ENCODE results near the gene POLD2.

POLD2 gene

DNA sequence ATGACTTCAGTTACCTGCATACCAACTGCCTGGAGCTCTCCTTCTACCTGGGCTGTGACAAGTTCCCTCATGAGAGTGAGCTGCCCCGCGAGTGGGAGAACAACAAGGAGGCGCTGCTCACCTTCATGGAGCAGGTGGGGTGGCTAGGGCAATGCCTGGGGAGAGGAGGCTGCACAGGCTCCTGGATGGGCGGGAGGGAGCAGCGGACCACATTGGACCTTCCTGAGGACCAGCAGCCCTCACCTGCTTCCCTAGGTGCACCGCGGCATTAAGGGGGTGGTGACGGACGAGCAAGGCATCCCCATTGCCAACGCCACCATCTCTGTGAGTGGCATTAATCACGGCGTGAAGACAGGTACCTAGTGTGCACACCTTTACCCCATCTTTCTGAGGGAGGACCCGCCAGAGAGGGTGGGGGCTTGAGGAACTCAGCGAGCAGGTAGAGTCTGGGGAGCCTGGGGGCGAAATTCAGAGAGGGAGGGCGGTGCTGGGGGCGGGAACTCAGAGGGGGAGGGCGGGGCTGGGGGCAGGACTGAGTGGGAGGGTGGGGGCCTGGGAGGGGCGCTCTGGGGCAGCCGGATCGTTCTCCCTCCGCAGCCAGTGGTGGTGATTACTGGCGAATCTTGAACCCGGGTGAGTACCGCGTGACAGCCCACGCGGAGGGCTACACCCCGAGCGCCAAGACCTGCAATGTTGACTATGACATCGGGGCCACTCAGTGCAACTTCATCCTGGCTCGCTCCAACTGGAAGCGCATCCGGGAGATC is 10.2 kb downstream of the POLD2 start:
- no peak for DNase-seq (ENCODE audit: low spot score)

DNA sequence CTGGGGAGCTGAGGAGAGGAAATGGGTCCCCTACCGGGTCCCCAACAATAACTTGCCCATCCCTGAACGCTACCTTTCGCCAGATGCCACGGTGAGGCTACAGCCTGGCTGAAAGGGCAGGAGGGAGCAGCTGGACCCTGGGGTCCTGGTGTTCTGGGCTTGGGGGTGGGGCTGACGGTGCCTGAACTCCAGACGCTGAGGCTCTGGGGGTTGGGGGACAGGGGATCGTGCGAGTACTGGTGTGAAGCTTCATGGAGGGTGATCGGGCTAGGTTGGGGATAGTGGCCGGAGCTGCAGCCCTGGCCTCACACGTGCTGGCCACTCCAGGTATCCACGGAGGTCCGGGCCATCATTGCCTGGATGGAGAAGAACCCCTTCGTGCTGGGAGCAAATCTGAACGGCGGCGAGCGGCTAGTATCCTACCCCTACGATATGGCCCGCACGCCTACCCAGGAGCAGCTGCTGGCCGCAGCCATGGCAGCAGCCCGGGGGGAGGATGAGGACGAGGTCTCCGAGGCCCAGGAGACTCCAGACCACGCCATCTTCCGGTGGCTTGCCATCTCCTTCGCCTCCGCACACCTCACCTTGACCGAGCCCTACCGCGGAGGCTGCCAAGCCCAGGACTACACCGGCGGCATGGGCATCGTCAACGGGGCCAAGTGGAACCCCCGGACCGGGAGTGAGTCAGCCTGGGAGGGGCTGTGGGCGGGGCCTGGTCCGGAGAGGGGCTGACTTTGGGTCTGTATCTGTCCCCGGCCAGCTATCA is 10.9 kb downstream of the POLD2 start:
- no peak for DNase-seq (ENCODE audit: low spot score)

DNA sequence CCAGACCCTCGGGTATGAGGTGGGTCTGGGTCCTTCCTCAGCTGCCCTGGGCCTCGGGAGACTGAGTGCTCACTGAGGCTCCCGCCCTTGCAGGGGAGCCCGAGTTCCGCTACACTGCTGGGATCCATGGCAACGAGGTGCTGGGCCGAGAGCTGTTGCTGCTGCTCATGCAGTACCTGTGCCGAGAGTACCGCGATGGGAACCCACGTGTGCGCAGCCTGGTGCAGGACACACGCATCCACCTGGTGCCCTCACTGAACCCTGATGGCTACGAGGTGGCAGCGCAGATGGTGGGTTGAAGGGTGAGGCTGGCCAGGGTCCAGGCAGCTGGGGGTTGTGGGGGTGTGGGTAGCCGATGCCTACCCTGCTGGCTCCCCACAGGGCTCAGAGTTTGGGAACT is 11.6 kb downstream of the POLD2 start:
- DNase-seq (ENCODE audit: low spot score) = no peak

DNA sequence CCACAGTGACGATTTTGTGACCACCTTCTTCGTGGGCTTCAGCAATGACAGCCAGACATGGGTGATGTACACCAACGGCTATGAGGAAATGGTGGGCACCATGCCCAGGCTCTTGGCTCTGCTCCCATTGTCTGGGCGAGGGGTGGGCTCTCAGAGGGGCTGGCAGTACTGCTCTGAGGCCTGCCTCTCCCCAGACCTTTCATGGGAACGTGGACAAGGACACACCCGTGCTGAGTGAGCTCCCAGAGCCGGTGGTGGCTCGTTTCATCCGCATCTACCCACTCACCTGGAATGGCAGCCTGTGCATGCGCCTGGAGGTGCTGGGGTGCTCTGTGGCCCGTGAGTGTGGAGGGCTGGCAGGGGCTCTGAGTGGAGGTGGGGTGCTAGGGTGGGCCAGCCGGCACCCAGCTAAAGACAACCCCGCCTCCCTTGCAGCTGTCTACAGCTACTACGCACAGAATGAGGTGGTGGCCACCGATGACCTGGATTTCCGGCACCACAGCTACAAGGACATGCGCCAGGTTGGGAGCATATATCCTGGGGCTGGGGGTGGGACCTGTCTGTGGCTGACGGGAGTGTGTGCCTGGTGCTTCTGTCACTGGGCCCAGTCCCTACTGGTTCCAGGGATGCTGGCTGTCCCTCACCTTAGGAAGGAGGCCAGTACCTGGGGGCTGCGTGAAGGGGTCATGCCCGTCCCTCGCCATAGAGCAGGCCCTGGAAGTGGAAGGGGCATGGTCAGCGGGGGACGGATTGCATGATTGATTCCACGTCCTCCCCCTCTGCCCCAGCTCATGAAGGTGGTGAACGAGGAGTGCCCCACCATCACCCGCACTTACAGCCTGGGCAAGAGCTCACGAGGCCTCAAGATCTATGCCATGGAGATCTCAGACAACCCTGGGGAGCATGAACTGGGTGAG is 12.4 kb downstream of the POLD2 start:
- DNase-seq (ENCODE audit: low spot score) = no peak

DNA sequence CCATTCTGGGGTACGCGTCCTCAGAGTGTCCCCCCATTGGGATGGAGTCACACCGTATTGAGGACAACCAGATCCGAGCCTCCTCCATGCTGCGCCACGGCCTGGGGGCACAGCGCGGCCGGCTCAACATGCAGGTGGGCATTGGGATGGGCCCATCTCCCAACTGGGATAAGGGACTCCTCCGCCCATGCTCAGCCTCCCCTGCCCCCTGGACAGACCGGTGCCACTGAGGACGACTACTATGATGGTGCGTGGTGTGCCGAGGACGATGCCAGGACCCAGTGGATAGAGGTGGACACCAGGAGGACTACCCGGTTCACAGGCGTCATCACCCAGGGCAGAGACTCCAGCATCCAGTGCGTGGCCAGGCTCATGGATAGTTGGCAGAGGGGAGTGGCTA is 13.4 kb downstream of the POLD2 start:
- no peak for DNase-seq (ENCODE audit: low spot score)

DNA sequence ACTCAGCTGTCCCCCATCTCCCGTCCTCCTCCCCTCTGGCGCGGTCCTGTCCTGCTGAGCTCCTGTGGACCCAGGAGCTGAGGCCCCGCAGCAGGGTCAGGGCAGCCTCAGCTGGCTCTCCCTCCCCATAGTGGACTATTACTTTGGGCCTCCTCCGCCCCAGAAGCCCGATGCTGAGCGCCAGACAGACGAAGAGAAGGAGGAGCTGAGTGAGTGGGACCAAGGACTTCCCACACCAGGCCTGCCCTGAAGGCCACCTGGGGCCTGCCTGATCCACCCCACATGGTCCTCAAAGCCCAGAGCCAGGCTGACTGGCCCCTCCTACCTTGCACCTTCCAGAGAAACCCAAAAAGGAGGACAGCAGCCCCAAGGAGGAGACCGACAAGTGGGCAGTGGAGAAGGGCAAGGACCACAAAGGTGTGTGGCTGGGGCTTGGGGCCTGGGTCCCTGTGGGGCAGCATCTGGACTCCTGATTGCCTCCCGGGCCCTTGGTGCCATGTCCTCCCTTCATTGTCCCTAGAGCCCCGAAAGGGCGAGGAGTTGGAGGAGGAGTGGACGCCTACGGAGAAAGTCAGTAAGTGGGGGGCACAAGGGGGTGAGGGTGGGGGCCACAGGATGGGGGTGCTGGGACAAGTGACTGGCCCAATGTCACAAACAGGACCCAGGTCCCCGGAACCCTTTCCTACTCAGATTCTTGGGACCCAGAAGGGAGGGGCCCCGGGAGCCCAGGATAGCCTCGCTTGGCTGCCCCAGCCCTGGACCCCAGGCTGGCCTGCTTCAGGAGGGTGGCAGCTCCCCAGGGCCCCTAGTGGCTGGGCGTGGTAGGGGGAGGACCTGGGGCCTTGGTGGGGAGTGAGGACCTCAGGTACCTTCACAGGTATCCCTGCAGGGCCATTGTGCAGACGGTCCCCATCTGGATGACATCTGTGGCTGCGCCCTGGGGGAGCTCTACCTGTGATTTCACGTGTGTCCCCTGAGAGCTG is 14.3 kb downstream of the POLD2 start:
- DNase-seq (ENCODE audit: low spot score) = no peak

DNA sequence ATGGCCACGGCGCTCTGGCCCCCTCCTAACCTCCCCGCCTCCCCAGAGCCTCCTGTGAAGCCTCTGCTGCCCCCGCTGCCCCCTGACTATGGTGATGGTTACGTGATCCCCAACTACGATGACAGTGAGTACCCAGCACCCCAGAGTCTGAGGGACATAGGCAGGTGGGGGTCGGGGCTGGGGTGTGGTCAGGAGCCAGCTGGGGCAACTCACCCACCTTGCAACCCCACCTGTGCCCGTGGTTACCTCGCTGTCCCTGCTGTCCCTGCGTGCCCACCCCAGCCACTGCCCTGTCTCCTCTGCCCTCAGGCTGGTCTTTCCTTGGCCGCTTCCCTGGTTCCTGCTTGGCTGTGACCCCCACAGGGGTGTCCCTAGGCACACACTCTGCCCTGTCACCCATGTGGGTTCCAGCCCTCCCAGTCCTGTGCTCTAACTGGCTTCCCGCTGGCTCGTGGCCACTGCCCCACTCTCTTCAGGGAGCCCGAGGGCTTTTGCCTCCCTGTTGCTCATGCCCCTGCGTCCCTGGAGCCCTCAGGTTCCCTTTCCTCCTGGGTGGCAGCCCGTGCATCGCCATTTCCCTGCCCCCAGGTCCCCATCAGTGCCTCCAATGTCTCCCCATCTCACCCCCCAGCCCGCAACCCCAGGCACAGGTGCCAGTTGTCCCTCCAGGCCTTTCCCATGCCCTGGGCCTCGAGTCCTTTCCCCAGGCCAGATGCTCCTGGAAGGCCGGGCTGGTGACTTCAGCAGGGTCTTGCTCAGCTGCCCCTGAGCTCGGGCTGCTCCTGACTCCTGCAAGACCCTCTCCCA is 15.2 kb downstream of the POLD2 start:
- DNase-seq (ENCODE audit: low spot score) = no peak

DNA sequence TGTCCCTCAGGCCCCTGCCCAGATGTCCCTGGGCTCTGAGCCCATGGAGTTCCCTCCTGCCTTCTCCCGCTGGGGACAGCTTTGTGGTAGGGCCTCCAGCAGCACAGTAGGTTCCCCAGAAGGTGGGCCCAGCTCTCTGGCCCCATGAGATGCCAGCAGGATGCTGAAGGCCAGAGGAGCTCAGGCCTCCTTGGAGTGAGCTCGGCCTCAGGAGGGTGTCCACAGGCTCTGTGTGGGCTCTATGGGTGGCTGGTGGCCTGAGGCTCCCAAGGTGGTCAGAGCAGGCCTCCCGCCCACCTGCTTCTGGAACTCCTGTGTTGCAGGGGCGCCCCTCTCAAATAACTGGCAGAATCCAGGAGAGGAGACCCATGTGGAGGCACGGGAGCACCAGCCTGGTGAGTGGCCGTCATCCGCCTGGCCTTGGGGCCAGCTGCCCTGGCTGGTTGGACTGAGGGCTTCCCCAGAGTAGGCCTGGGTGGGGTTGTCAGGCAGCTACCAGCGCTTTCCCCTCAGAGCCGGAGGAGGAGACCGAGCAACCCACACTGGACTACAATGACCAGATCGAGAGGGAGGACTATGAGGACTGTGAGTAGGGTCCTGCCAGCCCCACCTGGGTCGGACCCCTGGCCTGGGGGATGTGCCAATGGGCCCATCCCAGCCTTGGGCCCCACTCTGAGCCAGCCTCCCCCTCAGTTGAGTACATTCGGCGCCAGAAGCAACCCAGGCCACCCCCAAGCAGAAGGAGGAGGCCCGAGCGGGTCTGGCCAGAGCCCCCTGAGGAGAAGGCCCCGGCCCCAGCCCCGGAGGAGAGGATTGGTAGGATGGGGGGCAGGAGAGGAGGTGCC is 16.0 kb downstream of the POLD2 start:
- no peak for DNase-seq (ENCODE audit: low spot score)

DNA sequence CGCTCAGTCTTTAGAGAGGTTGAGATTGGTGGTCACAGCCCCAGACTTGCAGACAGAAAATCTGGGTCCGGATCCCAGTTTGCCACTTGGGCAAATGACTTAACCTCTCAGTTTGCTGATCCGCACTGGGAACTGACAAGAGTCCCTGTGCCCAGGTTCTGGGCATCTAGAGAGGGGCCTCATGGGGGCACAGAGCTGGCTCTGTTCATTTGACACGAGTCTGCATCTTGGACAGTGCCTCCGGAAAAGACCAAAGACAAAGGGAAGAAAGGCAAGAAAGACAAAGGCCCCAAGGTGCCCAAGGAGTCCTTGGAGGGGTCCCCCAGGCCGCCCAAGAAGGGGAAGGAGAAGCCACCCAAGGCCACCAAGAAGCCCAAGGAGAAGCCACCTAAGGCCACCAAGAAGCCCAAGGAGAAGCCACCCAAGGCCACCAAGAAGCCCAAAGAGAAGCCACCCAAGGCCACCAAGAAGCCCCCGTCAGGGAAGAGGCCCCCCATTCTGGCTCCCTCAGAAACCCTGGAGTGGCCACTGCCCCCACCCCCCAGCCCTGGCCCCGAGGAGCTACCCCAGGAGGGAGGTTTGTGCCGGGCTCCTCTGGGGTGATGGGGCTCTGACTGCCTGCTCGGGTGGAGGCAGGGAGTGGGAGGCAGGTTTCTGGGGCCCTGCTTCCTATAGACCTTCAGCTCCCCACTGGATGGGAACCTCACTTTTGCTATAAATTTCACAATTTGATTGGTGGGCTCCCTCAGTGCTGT is 16.9 kb downstream of the POLD2 start:
- DNase-seq (ENCODE audit: low spot score) = no peak

DNA sequence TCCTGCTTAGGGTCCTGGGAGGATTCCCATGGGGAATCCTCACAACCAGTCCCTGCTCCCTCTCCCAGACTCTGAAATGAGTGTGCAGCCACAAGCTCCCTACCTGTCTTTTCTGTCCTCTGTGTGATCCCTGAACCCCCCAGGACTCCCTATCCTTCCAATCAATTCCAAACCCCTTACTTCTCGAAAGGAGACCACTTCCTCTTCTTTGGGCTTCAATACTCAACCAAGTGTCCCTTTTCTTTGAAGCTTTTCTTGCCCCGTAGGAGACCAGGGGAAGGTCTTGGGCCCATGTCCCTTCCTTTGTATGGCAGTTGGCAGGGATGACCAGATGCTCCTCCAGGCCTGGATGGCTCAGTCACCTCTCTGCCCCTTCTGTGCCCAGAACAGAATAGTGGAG is 17.5 kb downstream of the POLD2 start:
- no peak for DNase-seq (ENCODE audit: low spot score)

DNA sequence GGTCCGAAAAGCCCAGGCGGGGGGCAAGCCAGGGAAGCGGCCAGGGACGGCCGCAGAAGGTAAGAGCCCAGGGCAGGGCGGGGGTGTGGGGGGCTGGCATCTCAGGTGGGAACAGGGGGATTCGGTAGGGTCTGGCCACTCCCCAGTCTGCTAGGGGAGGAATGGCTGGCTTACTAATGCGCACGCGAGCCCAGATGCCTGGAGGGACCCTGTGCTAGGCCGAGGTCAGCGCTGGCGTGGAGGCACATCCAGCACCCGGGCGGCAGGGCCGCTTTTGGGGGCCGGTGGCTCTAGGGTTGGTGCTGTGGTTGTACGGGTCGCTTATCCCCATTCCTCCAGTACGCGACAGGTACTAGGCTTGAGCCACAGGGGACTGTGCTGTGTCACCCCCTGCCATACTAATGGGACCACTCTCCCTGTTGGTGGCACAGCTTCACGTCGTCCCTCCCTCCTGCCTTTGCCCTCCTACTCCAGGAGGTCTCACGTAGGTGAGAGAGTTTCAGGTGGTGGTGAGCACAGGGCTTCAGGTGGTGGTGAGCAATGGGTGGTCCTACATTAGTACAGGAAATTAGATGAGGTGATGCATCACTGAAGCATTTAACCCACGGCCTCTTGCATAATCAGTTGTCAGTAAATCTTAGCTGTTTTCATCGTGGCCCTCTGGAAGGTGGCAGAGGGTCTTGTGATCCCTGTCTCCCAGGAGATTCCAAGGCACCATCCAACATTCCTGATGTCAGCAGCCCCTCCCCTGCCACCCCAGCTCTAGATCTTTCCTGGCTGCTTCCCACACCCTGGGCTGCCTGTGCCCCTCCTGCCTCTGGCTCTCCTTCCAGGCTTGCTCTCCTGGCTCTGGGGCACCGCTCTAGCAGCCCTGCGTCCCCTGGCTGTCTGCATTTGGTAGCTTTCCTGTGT is 18.2 kb downstream of the POLD2 start:
- DNase-seq (ENCODE audit: low spot score) = peak; percentile 68

DNA sequence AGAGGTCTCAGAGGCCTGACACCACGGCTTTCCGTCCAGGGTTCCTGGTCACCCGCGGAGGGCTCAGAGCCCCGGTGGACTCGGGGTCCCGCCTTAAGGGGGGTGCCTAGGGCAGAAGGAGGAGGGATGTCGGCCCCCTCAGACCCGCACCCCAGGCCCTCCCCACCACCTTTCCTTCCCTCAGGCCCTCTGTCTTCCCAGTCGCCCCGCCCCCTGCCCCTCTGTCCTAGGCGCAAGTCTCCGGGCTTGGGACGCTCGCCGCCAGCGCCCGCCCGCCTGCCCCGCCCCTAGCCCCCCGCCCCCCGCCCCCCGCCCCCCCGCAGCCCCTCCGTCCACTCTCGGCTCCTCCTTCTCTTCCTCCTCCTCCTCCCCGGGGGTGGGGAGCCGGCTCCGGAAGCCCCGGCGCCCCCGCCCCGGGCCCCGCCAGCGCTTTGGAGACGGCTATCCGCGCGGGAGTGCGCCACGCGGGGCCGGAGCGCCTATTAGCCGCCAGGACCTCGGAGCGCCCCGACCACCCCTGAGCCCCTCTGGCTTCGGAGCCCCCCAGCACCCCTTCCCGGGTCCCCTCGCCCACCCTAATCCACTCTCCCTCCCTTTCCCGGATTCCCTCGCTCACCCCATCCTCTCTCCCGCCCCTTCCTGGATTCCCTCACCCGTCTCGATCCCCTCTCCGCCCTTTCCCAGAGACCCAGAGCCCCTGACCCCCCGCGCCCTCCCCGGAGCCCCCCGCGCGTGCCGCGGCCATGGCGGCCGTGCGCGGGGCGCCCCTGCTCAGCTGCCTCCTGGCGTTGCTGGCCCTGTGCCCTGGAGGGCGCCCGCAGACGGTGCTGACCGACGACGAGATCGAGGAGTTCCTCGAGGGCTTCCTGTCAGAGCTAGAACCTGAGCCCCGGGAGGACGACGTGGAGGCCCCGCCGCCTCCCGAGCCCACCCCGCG is 19.2 kb downstream of the POLD2 start, which contains the start of gene AEBP1:
Gene AEBP1 (plus strand): TSS at position 423 of the 937 bp plus-strand sequence. CDS start 321 bp downstream, at position 744.
- DNase-seq (ENCODE audit: low spot score) = peak; percentile 66

DNA sequence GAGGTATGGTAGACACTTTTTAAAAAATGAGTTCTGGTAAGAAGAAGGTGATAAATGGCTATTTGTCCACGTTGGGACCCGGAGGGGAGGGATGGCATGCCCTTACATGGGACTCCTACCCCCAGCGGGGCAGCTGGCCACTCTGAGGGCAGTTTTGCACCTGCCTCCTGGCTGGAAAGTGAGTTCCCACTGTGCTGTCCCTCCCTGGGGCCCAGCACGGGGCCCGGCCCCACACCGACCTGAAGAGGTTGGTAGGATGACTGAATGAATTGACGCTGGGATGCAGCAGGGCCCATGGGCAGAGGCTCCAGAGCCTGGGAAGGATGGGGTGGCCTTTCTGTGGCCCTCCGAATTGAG is 19.8 kb downstream of the POLD2 start:
- no peak for DNase-seq (ENCODE audit: low spot score)

DNA sequence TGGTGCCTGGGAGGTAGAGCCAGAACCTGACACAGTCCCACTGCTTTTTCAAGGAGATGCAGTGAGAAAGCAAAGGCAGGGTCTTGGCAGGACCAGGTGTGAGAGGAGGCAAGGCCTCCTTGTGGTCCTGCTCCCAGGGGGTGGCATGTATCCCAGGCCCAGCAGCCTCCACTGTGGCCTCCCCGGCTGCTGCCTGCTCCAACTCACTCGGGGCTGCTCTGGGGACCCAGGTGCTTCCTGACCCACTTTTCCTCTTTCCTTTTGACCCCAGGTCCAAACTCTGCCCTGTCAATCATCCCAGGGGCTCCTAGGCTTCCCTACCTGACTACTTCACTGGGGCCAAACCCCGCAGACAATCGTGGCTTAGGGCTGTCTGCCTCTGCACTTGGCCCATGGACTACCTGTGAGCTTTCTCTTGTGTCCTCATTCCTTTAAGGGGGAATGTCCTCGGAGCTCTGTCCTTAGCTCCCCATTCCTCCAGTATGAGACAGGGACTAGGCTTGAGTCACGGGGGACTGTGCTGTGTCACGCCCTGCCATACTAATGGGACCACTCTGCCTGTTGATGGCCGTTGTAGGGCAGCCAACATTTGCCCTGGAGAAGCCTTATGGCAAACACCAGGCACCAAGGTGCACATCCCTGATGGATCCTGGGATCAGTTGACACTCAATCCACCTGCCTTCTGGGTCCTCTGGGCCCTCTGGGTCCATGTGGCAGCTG is 20.3 kb downstream of the POLD2 start:
- DNase-seq (ENCODE audit: low spot score) = no peak

DNA sequence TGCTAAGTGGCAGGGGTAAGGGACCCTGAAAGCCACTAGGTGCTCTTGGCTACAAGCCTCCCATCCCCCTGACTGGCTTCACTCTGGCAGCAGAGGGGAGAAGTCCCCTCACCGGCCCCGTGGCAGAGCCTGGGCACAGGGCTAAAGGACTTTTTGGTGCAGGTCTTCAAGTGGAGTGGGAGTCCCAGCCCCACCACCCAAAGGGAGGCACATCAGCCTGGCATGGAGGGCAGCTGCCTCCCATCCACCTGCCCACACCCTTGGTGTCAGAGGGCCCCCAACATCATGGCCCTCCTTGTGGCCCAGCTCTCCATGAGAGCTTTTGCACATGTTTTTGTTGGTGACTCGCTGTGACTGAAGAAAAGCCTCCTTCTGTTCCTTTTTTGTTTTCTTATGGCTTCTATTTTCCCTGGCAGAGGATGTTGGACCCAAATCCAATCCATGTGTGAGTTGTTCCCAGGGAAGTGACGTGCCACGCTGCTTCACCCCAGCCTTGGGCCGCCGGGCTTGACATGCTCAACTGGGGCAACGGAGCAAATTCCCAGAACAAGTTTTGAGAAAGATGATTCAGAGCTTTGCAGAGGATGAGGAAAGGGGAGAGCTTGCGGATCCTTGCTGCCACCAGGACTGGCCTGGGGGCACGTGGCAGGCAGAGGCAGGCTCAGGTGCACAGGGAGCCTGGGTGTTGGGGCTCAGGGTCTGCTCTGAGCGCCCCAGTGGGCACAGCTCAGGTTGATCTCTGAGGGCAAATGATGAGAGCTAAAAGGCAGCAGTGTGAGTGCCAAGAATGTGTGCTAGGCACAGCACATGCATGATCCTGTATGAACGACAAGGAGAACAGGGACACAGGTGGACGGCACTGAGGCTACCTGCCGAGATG is 21.1 kb downstream of the POLD2 start:
- peak; percentile 90 for DNase-seq (ENCODE audit: low spot score)

All from hepatic stellate cell (primary cell).